ENCODE measurements around the gene DNASE1L2. TPM values are rescaled to one million over a fixed set of nuclear protein-coding genes. Genes with fewer than 3 reads are reported as not detected.

Gene DNASE1L2
- total and polyA plus RNA-seq, 2 of the 8 experiments (the other 6 are each of a cell fraction or from before 2014, with no cell fraction given): 0.35 to 0.97 TPM

GRCh38 chr16:2208308-2208707 is 27.9 kb upstream of the DNASE1L2 start (continued):
- TF ChIP-seq CHD7 (IDR thresholded peaks at IDR 0.05; ENCODE audit: insufficient replicate concordance, low read length): no peak

All from H1 (cell line).